Ovary (tissue), 9 donors: Measurements from ENCODE around the gene DIMT1. TPM values are rescaled to one million over a fixed set of nuclear protein-coding genes. Genes with fewer than 3 reads are reported as not detected.

Experiments
- DNase-seq, 5 donors: peaks; one replicate each; pipeline ENCODE4 v3.0.0-alpha.2; 2019 to 2020
- H3K27ac ChIP-seq, 2 donors: fragments of 200-600 bp; one replicate each; pipeline versions ENCODE4 v1.5.1 to v1.8.0; 2019 to 2022
- H3K27me3 ChIP-seq: fragments of 200-600 bp; one replicate; pipeline ENCODE4 v1.8.0; 2022
- H3K36me3 ChIP-seq: fragments of 200-600 bp; sonication (generic); one replicate; pipeline ENCODE4 v1.5.1; 2019
- H3K4me1 ChIP-seq: one replicate; pipeline ENCODE4 v1.8.1; 2013; ENCODE audit warnings: mild to moderate bottlenecking, moderate library complexity; ENCODE audit not compliant: insufficient read depth
- H3K4me3 ChIP-seq: fragments of 200-600 bp; sonication (generic); one replicate; pipeline ENCODE4 v1.5.1; 2017
- H3K9me3 ChIP-seq, 2 donors: fragments of 200-600 bp in 1 of 2; sonication (generic) in 1 of 2; one replicate each; pipeline versions ENCODE4 v1.5.1 to v1.8.1; 2013 to 2019; ENCODE audit warnings: mild to moderate bottlenecking in 1 of 2, moderate library complexity in 1 of 2
- EP300 ChIP-seq: sonication (generic); formaldehyde crosslinking; IDR thresholded peaks from one replicate; pipeline ENCODE4 v1.6.1; 2017; ENCODE audit warnings: antibody characterized with exemption
- POLR2A ChIP-seq: fragments of 450-650 bp; IDR thresholded peaks from one replicate; pipeline ENCODE4 v1.6.1; 2017; ENCODE audit warnings: antibody characterized with exemption, mild to moderate bottlenecking, moderate library complexity
- WGBS, 3 donors: extraction: QIAGEN DNeasy Blood & Tissue Kit in 1 of 3; methylation state at CpG; one replicate each; pipeline versions ENCODE4 v1.1.5 to v1.1.7; 2013 to 2017; 5-methylcytosine and 5-hydroxymethylcytosine counted together
- intact Hi-C, 4 donors: fragments of 100-400 bp; cut with DNase I; formaldehyde crosslinking; loops; one replicate each; pipeline versions ENCODE4 v1.11.0 to v1.15.1; 2022 to 2023
- polyA plus RNA-seq, 2 donors: library from polyadenylated mRNA; stranded (reverse); fragments of 200-250 nt in 1 of 2; fragments of 350-450 nt in 1 of 2; fragmentation: Illumina TruSeq in 1 of 2; extraction: RNeasy Lipid Tissue Mini Kit (QIAGEN cat#74804) in 1 of 2; gene quantifications; one replicate each; pipeline ENCODE4 v1.2.3, GENCODE V29; 2013 to 2014
- total RNA-seq, 7 donors: library from RNA; depleted of rRNA in 2 of 7; stranded (reverse); fragments of >200 nt in 2 of 7; fragmentation: NEBNext Ultra II Directional in 3 of 7; extraction: Animal tissue kit (Norgen Biotek cat#: 25700) in 3 of 7; gene quantifications; one replicate each; pipeline versions ENCODE4 v1.1.0 to v1.2.4, GENCODE V29; 2016 to 2023
- TF ChIP-seq, protein P1 (sequence below), 3 donors: fragments of 450-650 bp in 2 of 3; fragments of 200-600 bp in 1 of 3; IDR thresholded peaks; one replicate each; pipeline versions ENCODE4 v1.5.1 to v1.8.0; 2016 to 2022; ENCODE audit warnings: antibody characterized with exemption in 3 of 3, mild to moderate bottlenecking in 1 of 3
- donor health status: DM: no; HTN: no; CAD: no; lungs with moderate emphysema.
- donor health status: DM: no; HTN: no; CAD: no.
- donor health status: Bipolar disorder and iron deficiency.
- donor health status: DM: yes; HTN: yes; CAD: no.
- donor health status: DM: no; HTN: no; CAD: no.
- donor health status: DM: yes; HTN: yes; CAD: no.

DIMT1 gene
- total and polyA plus RNA-seq, 9 donors, result 17.9 to 29.6 (median 21.7) TPM

DNA sequence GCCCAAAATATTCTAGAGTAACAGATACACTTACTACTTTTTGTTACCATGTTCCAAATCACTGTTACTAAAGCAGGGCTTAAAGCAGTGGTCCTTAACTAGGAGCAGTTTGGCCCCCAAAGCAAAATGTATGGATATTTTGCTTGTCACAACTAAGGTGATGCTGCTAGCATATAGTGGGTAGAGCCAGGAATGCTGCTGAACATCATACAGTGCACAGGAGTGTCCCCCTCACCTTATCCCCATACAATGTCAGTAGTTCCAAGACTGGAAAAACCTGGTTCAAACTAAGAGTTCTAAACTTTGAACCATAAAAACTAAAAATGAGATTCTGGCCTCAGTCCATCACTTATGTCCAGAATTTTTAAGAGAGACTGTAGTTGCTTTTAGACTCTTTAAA lies 28.1 kb downstream of the DIMT1 start:
- no peak for TF ChIP-seq POLR2A
- TF ChIP-seq, protein P1, sequence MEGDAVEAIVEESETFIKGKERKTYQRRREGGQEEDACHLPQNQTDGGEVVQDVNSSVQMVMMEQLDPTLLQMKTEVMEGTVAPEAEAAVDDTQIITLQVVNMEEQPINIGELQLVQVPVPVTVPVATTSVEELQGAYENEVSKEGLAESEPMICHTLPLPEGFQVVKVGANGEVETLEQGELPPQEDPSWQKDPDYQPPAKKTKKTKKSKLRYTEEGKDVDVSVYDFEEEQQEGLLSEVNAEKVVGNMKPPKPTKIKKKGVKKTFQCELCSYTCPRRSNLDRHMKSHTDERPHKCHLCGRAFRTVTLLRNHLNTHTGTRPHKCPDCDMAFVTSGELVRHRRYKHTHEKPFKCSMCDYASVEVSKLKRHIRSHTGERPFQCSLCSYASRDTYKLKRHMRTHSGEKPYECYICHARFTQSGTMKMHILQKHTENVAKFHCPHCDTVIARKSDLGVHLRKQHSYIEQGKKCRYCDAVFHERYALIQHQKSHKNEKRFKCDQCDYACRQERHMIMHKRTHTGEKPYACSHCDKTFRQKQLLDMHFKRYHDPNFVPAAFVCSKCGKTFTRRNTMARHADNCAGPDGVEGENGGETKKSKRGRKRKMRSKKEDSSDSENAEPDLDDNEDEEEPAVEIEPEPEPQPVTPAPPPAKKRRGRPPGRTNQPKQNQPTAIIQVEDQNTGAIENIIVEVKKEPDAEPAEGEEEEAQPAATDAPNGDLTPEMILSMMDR (IDR thresholded peaks at IDR 0.05), result no peak
- TF ChIP-seq EP300, result no peak
- intact Hi-C loops, result no loop called here
- no peak for DNase-seq
- Histone ChIP-seq H3K9me3 (no peaks in the 10 kb centered on the region), H3K27ac (no peak overlapping the region), H3K4me3 (no peak overlapping the region), H3K27me3 (no peaks in the 10 kb centered on the region), H3K4me1 (no peaks in the 10 kb centered on the region), H3K36me3 (no peaks in the 10 kb centered on the region)

- Histone ChIP-seq H3K4me1 (no peaks in the 10 kb centered on the region), H3K36me3 (no peaks in the 10 kb centered on the region), H3K9me3 (no peaks in the 10 kb centered on the region), H3K27me3 (no peaks in the 10 kb centered on the region), H3K27ac (no peak overlapping the region), H3K4me3 (no peak overlapping the region)
- WGBS, 3 donors, result 96 to 100% (median 100%) methylated on average over 1 of the region's 1 CpG
- intact Hi-C loops, result no loop called here
- DNase-seq, result no peak
- TF ChIP-seq POLR2A, result no peak
- no peak for TF ChIP-seq EP300
- TF ChIP-seq, protein P1 (IDR thresholded peaks at IDR 0.05), result no peak
Measured at GRCh38 chr5:62374090-62374489, 29.6 kb downstream of the DIMT1 start.

GRCh38 chr5:62373382-62373781 lies 30.3 kb downstream of the DIMT1 start:
- intact Hi-C loops, result no loop called here
- no peaks in the 10 kb centered on the region for H3K4me1 ChIP-seq
- no peaks in the 10 kb centered on the region for H3K36me3 ChIP-seq
- no peaks in the 10 kb centered on the region for H3K9me3 ChIP-seq
- H3K4me3 ChIP-seq, result no peak overlapping the region
- H3K27me3 ChIP-seq, result no peaks in the 10 kb centered on the region
- no peak overlapping the region for H3K27ac ChIP-seq
- no peak for DNase-seq
- no peak for TF ChIP-seq POLR2A
- no peak for TF ChIP-seq EP300
- TF ChIP-seq, protein P1 (IDR thresholded peaks at IDR 0.05), result no peak
- WGBS, 3 donors, result 97 to 98% (median 98%) methylated on average over 3 of the region's 3 CpGs

- Histone ChIP-seq H3K36me3 (no peaks in the 10 kb centered on the region), H3K4me3 (no peak overlapping the region), H3K9me3 (no peaks in the 10 kb centered on the region), H3K27ac (no peak overlapping the region), H3K4me1 (no peaks in the 10 kb centered on the region), H3K27me3 (no peaks in the 10 kb centered on the region)
- WGBS, 3 donors, result 92 to 97% (median 96%) methylated on average over 3 of the region's 3 CpGs
- TF ChIP-seq POLR2A, result no peak
- TF ChIP-seq, protein P1 (IDR thresholded peaks at IDR 0.05), result no peak
- no peak for TF ChIP-seq EP300
- no peak for DNase-seq
- intact Hi-C loops, result no loop called here
Measured at GRCh38 chr5:62372600-62372999, 31.1 kb downstream of the DIMT1 start.

DNA sequence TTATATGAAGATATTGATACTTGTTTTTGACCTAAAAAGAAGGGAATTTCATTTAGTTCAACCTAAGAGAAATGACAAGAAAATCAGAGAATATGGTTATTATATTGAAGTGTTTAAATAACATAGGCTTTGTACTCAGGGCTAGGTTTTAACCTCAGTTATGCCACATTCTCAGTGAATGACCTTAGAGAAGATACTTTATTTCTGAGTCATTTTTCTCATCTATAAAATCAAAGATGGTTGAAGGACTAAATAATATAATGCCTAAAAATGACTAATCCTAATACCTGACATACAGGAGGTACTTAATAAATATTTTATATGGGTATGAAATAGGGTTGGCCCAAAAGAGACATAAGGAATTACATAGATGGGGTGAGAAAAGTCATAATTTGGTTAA lies 32.3 kb downstream of the DIMT1 start:
- H3K4me3 ChIP-seq, result no peak overlapping the region
- no peak overlapping the region for H3K27ac ChIP-seq
- no peaks in the 10 kb centered on the region for H3K9me3 ChIP-seq
- no peak for DNase-seq
- no peaks in the 10 kb centered on the region for H3K36me3 ChIP-seq
- H3K27me3 ChIP-seq, result no peaks in the 10 kb centered on the region
- TF ChIP-seq, protein P1 (IDR thresholded peaks at IDR 0.05), result no peak
- TF ChIP-seq POLR2A (no peak), EP300 (no peak)
- H3K4me1 ChIP-seq, result no peaks in the 10 kb centered on the region
- intact Hi-C loops, result no loop called here
